Activated T-cell treated with anti-CD3 and anti-CD28 coated beads, Interleukin-2, amount 50 U/mL, for 24 hours (primary cell): ENCODE measurements around the gene KRT72.
"Not testable (repeated sequence)": the region's sequence is repeated elsewhere in the genome, so short reads cannot be mapped to it uniquely, and the experiment has no call there.

Source experiments
- DNase-seq: peaks from one replicate; pipeline ENCODE4 v3.0.0-alpha.2; 2020
- H3K27ac Mint-ChIP-seq: 2 replicates; pipeline ENCODE4 v1.8.0; 2020; ENCODE audit warnings: mild to moderate bottlenecking, mixed read lengths
- H3K27me3 Mint-ChIP-seq: 2 replicates; pipeline ENCODE4 v1.8.0; 2020; ENCODE audit warnings: mixed read lengths
- H3K36me3 Mint-ChIP-seq: 2 replicates; pipeline ENCODE4 v1.8.0; 2020; ENCODE audit warnings: low read depth, mixed read lengths
- H3K4me1 Mint-ChIP-seq: 2 replicates; pipeline ENCODE4 v1.8.0; 2020; ENCODE audit warnings: low read depth, mixed read lengths
- H3K4me3 Mint-ChIP-seq: 2 replicates; pipeline ENCODE4 v1.8.0; 2020; ENCODE audit warnings: mild to moderate bottlenecking, moderate library complexity, mixed read lengths
- H3K9me3 Mint-ChIP-seq: 2 replicates; pipeline ENCODE4 v1.8.0; 2020; ENCODE audit warnings: mixed read lengths

Gene KRT72

DNA sequence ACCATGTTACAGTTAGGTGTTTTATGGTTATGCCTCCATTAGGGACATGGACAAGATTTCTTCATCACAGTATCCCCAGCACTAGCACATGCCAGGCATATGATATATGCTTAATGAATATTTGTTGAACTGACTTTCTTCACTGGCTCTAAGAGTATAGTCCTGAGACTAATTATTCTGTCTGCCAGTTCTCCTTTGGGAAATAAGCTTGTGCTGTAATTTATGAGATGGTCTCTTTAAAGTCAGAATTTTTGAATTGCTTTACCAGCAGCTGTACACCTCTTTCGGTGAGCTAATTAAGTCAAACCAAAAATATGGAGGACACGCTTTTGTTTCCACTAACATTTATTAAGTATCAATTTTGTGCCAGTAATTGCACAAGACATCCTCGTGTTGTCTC lies 4.8 kb upstream of the KRT72 start:
- no peaks in the 10 kb centered on the region for H3K27me3 Mint-ChIP-seq
- H3K36me3 Mint-ChIP-seq: no peaks in the 10 kb centered on the region
- H3K9me3 Mint-ChIP-seq: no peaks in the 10 kb centered on the region
- peaks cover 86% of the 10 kb centered on the region for H3K4me1 Mint-ChIP-seq
- no peak for DNase-seq
- H3K27ac Mint-ChIP-seq: no peak overlapping the region
- H3K4me3 Mint-ChIP-seq: no peak overlapping the region

DNA sequence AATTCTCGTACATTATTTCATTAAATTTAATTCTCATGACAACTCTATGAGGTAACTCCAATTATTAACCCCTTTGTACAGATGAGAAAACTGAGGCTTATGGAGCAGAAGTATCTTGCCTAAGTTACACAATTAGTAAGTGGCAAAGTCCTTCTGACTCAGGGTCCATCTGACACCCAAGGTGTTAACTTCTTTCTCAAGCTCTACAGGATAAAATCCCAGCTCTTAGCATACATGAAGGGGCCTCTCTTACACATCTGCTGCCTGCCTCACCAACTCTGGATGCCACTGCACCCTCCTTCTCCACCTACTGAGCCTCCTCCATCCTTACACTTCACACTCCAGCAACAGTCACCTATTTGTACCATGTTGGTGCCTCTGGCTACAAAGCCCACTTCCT lies 4.3 kb upstream of the KRT72 start:
- no peaks in the 10 kb centered on the region for H3K9me3 Mint-ChIP-seq
- no peaks in the 10 kb centered on the region for H3K36me3 Mint-ChIP-seq
- no peak overlapping the region for H3K4me3 Mint-ChIP-seq
- H3K27me3 Mint-ChIP-seq: peaks cover 2% of the 10 kb centered on the region
- peaks cover 80% of the 10 kb centered on the region for H3K4me1 Mint-ChIP-seq
- DNase-seq: no peak
- no peak overlapping the region for H3K27ac Mint-ChIP-seq

DNA sequence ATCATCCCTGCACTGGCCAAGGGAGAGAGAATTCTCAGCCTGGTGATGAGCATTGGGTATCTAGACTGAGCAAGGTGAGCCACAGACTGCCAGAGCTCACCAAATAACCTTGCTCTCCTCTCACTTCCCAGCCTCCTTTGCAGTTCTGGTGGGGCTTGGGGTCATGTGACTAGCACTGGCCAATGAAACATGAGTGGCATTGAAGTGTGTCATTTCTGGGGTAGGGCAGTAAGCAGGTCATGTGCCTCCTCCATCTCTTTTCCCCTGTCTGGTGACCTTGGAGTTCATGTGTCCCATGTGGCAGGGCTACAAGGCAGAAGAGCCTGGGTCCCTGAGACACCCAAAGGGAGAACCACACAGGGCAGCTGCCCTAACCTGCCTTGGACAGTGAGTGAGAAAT lies 3.6 kb upstream of the KRT72 start:
- Mint-ChIP-seq H3K9me3 (no peaks in the 10 kb centered on the region), H3K4me1 (peaks cover 74% of the 10 kb centered on the region), H3K27ac (no peak overlapping the region), H3K4me3 (no peak overlapping the region), H3K36me3 (no peaks in the 10 kb centered on the region), H3K27me3 (peaks cover 3% of the 10 kb centered on the region)
- no peak for DNase-seq

DNA sequence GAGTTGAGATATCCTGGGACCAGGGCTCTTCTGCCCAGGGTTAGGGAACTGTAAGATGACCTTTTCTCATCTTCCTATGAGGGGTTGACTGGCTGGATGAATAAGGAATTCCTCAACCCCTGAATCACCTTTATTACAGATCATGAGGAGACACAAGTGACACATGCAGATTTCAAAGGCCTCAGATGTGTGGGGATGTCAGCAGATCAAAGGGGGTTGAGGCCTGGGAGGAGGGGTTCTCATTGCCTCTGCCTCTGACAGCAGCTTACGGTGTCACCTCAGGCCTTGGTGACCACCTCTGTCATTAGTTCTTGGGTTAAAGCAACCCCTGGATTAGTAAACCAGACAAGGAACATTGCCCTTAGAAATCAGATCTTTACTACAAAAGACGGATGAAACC lies 2.1 kb upstream of the KRT72 start:
- no peak overlapping the region for H3K4me3 Mint-ChIP-seq
- H3K4me1 Mint-ChIP-seq: peaks cover 60% of the 10 kb centered on the region
- DNase-seq: no peak
- H3K27ac Mint-ChIP-seq: no peak overlapping the region
- H3K36me3 Mint-ChIP-seq: no peaks in the 10 kb centered on the region
- H3K27me3 Mint-ChIP-seq: peaks cover 3% of the 10 kb centered on the region
- H3K9me3 Mint-ChIP-seq: no peaks in the 10 kb centered on the region

DNA sequence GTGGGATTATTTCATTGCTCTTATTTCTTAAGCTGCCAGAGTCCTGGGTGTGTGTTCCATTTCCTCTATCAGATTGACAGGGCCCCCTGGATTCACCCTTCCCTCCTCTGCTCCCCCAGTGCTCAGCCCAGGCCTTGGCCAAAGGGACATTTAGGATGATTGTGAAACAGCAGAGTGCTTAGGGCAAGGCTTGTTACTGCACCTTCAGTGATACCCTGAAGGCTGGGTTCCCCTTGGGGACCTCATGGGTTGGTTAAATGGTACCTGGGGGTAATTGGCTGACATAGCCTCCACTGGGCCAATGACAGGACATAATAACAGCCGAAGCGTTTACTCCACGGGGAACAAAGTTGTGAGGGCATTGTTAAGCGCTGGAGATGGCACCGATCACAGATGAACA lies 1.3 kb upstream of the KRT72 start:
- H3K27me3 Mint-ChIP-seq: peaks cover 3% of the 10 kb centered on the region
- no peaks in the 10 kb centered on the region for H3K9me3 Mint-ChIP-seq
- H3K36me3 Mint-ChIP-seq: no peaks in the 10 kb centered on the region
- DNase-seq: no peak
- no peak overlapping the region for H3K4me3 Mint-ChIP-seq
- peaks cover 53% of the 10 kb centered on the region for H3K4me1 Mint-ChIP-seq
- H3K27ac Mint-ChIP-seq: no peak overlapping the region

DNA sequence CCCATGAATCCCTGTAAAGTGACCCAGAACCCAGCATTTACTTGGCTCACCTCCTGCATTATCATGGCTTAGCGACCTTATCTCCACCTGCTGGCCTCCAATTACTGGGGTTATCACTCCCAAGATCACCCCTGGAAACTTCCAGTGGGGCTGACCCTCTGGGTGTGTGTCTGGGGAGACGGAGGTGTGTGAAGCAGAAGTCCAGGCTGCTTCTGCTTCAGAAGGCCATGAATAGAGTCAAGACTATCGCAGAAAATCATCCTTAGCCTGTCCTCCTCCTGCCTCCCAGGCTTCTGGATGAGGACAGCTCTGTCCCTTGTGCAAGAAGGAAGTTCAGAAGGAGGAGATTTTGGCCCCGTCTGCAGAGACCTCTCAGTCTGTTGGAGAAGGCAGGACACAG lies 408 bp upstream of the KRT72 start:
- DNase-seq: no peak
- H3K36me3 Mint-ChIP-seq: no peaks in the 10 kb centered on the region
- peaks cover 3% of the 10 kb centered on the region for H3K27me3 Mint-ChIP-seq
- peaks cover 44% of the 10 kb centered on the region for H3K4me1 Mint-ChIP-seq
- no peaks in the 10 kb centered on the region for H3K9me3 Mint-ChIP-seq
- H3K27ac Mint-ChIP-seq: no peak overlapping the region
- H3K4me3 Mint-ChIP-seq: no peak overlapping the region

DNA sequence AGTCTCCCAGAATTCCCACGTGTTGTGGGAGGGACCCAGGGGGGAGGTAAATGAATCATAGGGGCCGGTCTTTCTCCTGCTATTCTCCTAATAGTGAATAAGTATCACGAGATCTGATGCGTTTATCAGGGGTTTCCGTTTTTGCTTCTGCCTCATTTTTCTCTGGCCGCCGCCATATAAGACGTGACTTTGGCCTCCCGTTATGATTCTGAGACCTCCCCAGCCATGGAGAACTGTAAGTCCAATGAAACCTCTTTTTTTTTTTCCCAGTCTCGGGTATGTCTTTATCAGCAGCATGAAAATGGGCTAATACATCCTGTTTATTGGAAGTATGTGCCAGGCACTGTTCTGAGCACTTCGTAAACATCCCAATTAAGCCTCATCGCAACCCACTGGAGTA lies 788 bp downstream of the KRT72 start:
- H3K4me3 Mint-ChIP-seq: no peak overlapping the region
- peaks cover 3% of the 10 kb centered on the region for H3K27me3 Mint-ChIP-seq
- no peaks in the 10 kb centered on the region for H3K9me3 Mint-ChIP-seq
- peaks cover 37% of the 10 kb centered on the region for H3K4me1 Mint-ChIP-seq
- no peak overlapping the region for H3K27ac Mint-ChIP-seq
- no peaks in the 10 kb centered on the region for H3K36me3 Mint-ChIP-seq
- DNase-seq: no peak

DNA sequence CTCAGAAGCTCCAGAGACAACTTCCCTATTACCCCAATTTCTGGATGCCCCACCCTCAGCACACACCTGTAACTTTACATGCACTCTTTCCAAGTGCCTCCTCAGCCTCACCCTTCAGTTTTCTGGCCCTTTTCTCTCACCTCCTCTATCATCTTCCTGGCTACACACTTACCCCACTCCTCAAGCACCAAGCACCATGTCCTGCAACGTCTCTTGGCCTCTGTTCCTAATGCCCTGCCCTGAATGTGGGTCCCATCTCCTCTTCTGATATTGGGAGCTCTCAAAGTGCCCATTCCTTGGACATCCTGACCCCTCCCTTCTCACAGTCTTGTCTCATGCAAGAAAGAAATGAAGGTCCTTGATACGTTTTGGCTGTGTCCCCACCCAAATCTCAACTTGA lies 1.2 kb downstream of the KRT72 start:
- Mint-ChIP-seq H3K27me3 (peaks cover 3% of the 10 kb centered on the region), H3K9me3 (no peaks in the 10 kb centered on the region), H3K4me1 (peaks cover 34% of the 10 kb centered on the region), H3K27ac (no peak overlapping the region), H3K4me3 (no peak overlapping the region), H3K36me3 (no peaks in the 10 kb centered on the region)
- DNase-seq: no peak

DNA sequence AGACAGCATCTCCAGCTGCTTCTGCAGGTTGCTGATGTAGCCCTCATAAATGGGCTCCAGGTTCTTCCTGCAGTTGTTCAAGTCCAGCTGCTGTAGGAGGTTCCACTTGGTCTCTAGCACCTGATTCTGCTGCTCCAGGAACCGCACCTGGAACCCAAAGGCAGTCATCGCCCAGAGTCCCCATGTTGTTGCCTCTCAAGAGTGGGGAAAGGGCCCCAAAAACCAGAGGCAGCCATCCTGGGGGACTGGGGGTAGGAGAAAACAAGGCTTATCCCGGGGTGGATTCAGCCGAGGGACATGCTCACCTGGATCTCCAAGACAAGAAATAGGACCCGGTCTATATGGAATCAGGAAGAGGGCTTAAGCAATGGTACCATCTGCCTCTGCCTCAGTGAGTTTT lies 2.3 kb downstream of the KRT72 start:
- H3K27me3 Mint-ChIP-seq: peaks cover 3% of the 10 kb centered on the region
- no peak overlapping the region for H3K27ac Mint-ChIP-seq
- no peaks in the 10 kb centered on the region for H3K36me3 Mint-ChIP-seq
- H3K9me3 Mint-ChIP-seq: no peaks in the 10 kb centered on the region
- no peak overlapping the region for H3K4me3 Mint-ChIP-seq
- H3K4me1 Mint-ChIP-seq: peaks cover 24% of the 10 kb centered on the region
- no peak for DNase-seq

DNA sequence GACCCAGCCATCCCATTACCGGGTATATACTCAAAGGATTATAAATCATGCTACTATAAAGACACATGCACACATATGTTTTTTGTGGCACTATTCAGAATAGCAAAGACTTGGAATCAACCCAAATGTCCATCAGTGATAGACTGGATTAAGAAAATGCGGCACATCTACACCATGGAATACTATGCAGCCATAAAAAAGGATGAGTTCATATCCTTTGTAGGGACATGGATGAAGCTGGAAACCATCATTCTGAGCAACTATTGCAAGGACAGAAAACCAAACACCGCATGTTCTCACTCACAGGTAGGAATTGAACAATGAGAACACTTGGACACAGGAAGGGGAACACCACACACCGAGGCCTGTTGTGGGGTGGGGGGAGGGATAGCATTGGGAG lies 7.0 kb downstream of the KRT72 start:
- not testable (repeated sequence) for H3K36me3 Mint-ChIP-seq, H3K27me3 Mint-ChIP-seq, H3K9me3 Mint-ChIP-seq, H3K27ac Mint-ChIP-seq, DNase-seq, H3K4me3 Mint-ChIP-seq, H3K4me1 Mint-ChIP-seq

DNA sequence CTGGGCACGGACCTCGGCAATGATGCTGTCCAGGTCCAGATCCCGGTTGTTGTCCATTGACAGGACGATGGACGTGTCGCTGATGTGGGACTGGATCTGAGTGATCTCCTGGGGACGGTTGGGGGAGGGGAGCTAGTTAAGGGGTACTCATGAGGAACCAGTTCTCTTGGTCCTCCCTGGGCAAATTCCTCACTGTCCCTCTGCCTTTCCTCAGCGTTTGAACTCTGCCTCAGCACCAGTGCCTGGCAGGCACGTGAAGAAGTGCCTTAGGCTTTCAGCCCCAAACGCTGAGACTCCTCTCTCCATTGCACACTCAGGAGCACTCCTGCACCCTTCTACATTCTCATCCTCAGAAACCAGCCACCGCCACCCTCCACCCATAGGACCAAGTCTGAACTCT lies 9.7 kb downstream of the KRT72 start:
- H3K4me3 Mint-ChIP-seq: no peak overlapping the region
- H3K36me3 Mint-ChIP-seq: no peaks in the 10 kb centered on the region
- no peak overlapping the region for H3K27ac Mint-ChIP-seq
- H3K9me3 Mint-ChIP-seq: no peaks in the 10 kb centered on the region
- no peak for DNase-seq
- no peaks in the 10 kb centered on the region for H3K27me3 Mint-ChIP-seq
- H3K4me1 Mint-ChIP-seq: peaks cover 13% of the 10 kb centered on the region

DNA sequence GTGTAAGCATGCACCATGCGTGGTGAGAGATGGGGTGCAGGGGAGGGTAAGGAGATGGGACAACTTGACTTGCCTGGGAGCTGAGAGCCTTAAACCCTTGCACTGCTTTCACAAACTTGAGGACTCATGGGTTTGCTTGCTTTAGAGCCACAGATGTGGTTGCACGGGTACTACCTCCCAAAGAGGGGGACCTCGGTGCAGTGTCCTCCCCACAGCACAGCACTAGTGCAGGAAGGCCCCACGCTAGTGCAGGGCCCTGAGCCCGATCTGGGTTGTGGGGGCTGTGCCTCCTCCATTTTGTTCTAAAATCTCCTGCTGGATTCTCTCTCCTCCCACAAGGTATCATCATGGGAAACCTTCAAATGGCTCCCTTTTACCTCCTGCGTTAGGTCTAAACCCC lies 11.2 kb downstream of the KRT72 start:
- DNase-seq: no peak
- H3K27ac Mint-ChIP-seq: no peak overlapping the region
- no peaks in the 10 kb centered on the region for H3K9me3 Mint-ChIP-seq
- peaks cover 28% of the 10 kb centered on the region for H3K4me1 Mint-ChIP-seq
- H3K36me3 Mint-ChIP-seq: no peaks in the 10 kb centered on the region
- no peak overlapping the region for H3K4me3 Mint-ChIP-seq
- no peaks in the 10 kb centered on the region for H3K27me3 Mint-ChIP-seq

DNA sequence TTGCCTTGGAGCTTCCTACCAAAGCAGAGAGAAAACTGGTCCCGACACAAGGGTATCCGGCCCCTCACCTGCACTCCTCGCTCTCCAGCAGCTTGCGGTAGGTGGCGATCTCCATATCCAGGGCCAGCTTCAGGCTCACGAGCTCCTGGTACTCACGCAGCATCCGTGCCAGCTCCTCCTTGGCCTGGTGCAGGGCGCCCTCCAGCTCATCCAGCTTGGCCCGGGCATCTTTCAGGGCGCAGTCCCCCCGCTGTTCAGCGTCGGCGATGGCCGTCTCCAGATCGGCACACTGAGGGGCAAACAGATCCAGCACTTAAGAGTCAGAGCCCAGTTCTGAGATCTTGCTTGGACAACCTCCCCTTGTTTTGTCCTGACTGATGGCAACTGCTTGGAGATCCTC lies 13.7 kb downstream of the KRT72 start:
- Mint-ChIP-seq H3K36me3 (no peaks in the 10 kb centered on the region), H3K27ac (no peak overlapping the region), H3K9me3 (no peaks in the 10 kb centered on the region), H3K27me3 (no peaks in the 10 kb centered on the region), H3K4me3 (no peak overlapping the region), H3K4me1 (peaks cover 33% of the 10 kb centered on the region)
- DNase-seq: no peak

DNA sequence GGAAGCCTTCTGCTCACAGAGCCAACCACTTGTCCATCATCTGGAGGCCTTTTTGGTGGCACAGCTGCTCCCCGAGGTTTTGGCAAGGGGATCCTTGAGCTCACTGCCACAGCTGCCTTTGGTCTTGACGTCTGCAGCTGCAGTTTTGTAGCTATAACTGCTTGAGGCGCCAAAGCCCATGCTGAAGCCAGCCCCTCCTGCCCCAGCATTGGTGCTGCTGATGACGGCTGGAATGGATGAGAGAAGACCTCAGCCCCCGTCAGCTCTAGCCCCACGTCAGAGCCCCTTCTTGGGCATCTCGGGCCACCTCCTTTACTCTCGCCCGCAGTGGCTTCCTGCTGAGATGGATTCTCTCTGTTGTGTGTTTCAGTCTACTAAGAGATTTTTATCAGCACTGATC lies 15.3 kb downstream of the KRT72 start:
- Mint-ChIP-seq H3K27me3 (no peaks in the 10 kb centered on the region), H3K36me3 (no peaks in the 10 kb centered on the region), H3K4me1 (peaks cover 33% of the 10 kb centered on the region), H3K9me3 (no peaks in the 10 kb centered on the region), H3K4me3 (no peak overlapping the region), H3K27ac (no peak overlapping the region)
- DNase-seq: peak; percentile 51

DNA sequence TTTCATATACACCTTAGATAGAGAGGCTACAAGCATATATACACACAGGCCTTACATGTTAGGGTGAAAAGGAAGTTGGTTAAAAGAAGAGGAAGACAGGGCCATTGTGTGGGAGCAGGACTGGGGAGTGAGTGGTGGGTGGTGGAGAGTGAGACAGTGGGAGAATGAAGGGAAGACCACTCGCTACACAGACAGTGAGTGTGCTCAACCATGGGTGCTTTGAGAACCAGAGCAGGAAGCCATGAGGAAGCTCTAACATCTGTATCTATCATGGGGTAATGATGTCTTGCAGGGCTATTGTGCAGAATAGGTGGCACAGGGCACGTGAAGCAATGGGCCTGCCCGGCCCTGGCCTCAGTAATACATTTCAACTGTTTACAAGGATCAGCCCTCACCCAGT lies 16.2 kb downstream of the KRT72 start:
- H3K4me1 Mint-ChIP-seq: peaks cover 41% of the 10 kb centered on the region
- H3K36me3 Mint-ChIP-seq: no peaks in the 10 kb centered on the region
- H3K27me3 Mint-ChIP-seq: no peaks in the 10 kb centered on the region
- no peak for DNase-seq
- H3K9me3 Mint-ChIP-seq: no peaks in the 10 kb centered on the region
- no peak overlapping the region for H3K4me3 Mint-ChIP-seq
- H3K27ac Mint-ChIP-seq: no peak overlapping the region

DNA sequence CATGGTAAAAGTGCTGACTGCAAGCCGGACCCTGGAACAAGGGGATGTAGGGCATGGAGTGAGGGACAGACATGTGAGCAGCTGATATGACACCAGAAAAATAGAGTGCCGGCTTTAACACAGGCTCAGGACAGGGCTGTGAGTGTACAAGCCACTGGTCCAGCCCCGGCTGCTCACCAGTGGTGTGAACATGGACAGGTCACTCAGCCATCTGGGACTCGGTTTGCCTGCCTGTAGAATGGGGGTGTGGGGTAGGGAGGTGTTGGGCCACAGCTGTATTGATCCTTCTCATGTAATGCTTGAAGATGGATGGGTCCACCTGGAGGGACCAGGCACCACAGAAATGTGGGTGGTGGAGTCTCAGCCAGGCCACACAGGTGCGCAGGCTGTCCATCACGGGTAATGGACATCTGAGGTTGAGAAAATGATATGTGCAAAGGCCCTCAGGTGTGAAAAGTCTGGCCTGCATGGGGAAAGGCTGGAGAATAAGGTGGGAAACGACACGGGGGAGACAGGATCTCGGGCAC lies 17.0 kb downstream of the KRT72 start:
- DNase-seq: no peak
- Mint-ChIP-seq H3K4me1 (peaks cover 40% of the 10 kb centered on the region), H3K27ac (no peak overlapping the region), H3K9me3 (no peaks in the 10 kb centered on the region), H3K36me3 (no peaks in the 10 kb centered on the region), H3K4me3 (no peak overlapping the region), H3K27me3 (no peaks in the 10 kb centered on the region)
